Caki2 (cell line): ENCODE results near the gene C1QL3. TPM values are rescaled to one million over a fixed set of nuclear protein-coding genes. Genes with fewer than 3 reads are reported as not detected.
A peak's percentile ranks its signal among the peaks of the same experiment; 100 is the strongest.

Experiments used
- DNase-seq: peaks from one replicate; pipeline ENCODE4 v3.0.0-alpha.2; 2015; ENCODE audit warnings: low read depth
- in situ Hi-C: cut with HindIII; loops from 2 replicates; pipeline ENCODE4 v1.10.0; 2016; ENCODE audit warnings: low sequenced_read_pairs, low pct_unique_long_range_greater_than_20kb, mixed read lengths
- total RNA-seq: library from RNA; depleted of rRNA; stranded (reverse); fragments of >200 nt; shearing (Covaris generic); gene quantifications from 2 replicates; pipeline ENCODE4 v1.2.3, GENCODE V29; 2014; ENCODE audit warnings: low replicate concordance; rRNA removed

The C1QL3 gene
- total RNA-seq, result not detected in 2 replicates

- in situ Hi-C loops, result no loop called here
- no peak for DNase-seq
These were observed at the start of gene C1QL3 for GRCh38 chr10:16521311-16522016. TSS of gene C1QL3 (minus strand) at chr10:16521879. CDS start at chr10:16521065, 814 bp downstream.

GRCh38 chr10:16570731-16571130, 49.1 kb upstream of the C1QL3 start:
- DNase-seq, result no peak
- in situ Hi-C loops, result no loop called here

- DNase-seq, result no peak
- in situ Hi-C loops, result no loop called here
These were observed 44.6 kb upstream of the C1QL3 start for GRCh38 chr10:16566202-16566805.

- in situ Hi-C loops, result no loop called here
- no peak for DNase-seq
These were observed 43.9 kb upstream of the C1QL3 start for GRCh38 chr10:16565604-16566003.

GRCh38 chr10:16562891-16563290, 41.2 kb upstream of the C1QL3 start:
- in situ Hi-C loops, result no loop called here

GRCh38 chr10:16559236-16559773, 37.6 kb upstream of the C1QL3 start:
- in situ Hi-C loops, result no loop called here
- no peak for DNase-seq

More at GRCh38 chr10:16562891-16563290, 41.2 kb upstream of the C1QL3 start:
- DNase-seq, result no peak

- DNase-seq, result no peak
- in situ Hi-C loops, result no loop called here
These were observed 26.3 kb upstream of the C1QL3 start for GRCh38 chr10:16547973-16548372.

- DNase-seq, result peak; percentile 26
- in situ Hi-C loops, result no loop called here
These were observed 23.5 kb upstream of the C1QL3 start for GRCh38 chr10:16545116-16545736.

- in situ Hi-C loops, result no loop called here
These were observed 22.9 kb upstream of the C1QL3 start for GRCh38 chr10:16544591-16544990.

GRCh38 chr10:16544099-16544498, 22.4 kb upstream of the C1QL3 start:
- DNase-seq, result no peak
- in situ Hi-C loops, result no loop called here

More at GRCh38 chr10:16544591-16544990, 22.9 kb upstream of the C1QL3 start:
- no peak for DNase-seq

- no peak for DNase-seq
- in situ Hi-C loops, result no loop called here
These were observed 14.5 kb upstream of the C1QL3 start for GRCh38 chr10:16536155-16536554.

- no peak for DNase-seq
- in situ Hi-C loops, result no loop called here
These were observed 8.2 kb upstream of the C1QL3 start for GRCh38 chr10:16529853-16530252.

- DNase-seq, result no peak
- in situ Hi-C loops, result no loop called here
These were observed 5.8 kb upstream of the C1QL3 start for GRCh38 chr10:16527452-16527851.

GRCh38 chr10:16520900-16521299, 779 bp downstream of the C1QL3 start:
- DNase-seq, result no peak
- in situ Hi-C loops, result no loop called here

- in situ Hi-C loops, result no loop called here
These were observed 1.5 kb downstream of the C1QL3 start for GRCh38 chr10:16519908-16520861.

GRCh38 chr10:16519250-16519907, 2.3 kb downstream of the C1QL3 start:
- in situ Hi-C loops, result no loop called here

More at GRCh38 chr10:16519908-16520861, 1.5 kb downstream of the C1QL3 start:
- DNase-seq, result no peak

GRCh38 chr10:16518822-16519221, 2.9 kb downstream of the C1QL3 start:
- DNase-seq, result no peak
- in situ Hi-C loops, result no loop called here

More at GRCh38 chr10:16519250-16519907, 2.3 kb downstream of the C1QL3 start:
- DNase-seq, result no peak
